NCI-H510A (cell line): ENCODE results near the gene RASGRF2.
"Not testable (repeated sequence)": the region's sequence is repeated elsewhere in the genome, so short reads cannot be mapped to it uniquely, and the experiment has no call there.

Source experiments
- DNase-seq: peaks from one replicate; lab custom pipeline; 2025; lab: John Stamatoyannopoulos, UW

The RASGRF2 gene

DNA sequence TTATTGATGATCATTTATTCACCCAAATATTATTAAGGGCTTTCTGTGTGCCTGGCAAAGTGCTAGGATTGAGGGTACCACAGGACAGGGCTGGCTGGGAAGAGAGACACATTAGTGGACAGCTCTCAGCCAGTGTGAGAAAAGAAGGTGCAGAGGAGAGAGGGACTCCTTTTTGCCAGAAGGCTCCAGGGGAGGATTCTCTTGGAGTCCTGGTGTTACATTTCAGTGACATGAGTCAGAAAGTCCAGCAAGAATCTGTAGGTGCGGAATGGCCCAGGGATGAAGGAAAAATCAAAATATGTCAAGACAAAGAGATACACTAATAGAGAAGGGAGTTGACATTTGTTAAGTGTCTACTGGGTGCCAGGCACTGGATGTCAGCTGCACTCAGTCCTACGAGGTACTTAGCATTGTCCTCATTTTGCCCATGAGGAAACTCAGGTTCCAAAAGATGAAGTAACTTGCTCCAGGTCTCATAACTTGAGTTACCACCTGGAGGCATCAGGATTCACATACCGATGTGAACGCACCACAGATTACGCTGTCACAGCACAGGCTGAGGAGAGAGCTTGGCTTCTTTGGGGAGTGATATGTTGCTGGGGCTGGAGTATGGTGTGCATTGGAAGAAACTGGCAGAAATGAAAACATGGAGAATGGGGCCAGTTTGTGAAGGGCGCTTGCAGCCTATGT, 60.5 kb downstream of the RASGRF2 start:
- no peak for DNase-seq

DNA sequence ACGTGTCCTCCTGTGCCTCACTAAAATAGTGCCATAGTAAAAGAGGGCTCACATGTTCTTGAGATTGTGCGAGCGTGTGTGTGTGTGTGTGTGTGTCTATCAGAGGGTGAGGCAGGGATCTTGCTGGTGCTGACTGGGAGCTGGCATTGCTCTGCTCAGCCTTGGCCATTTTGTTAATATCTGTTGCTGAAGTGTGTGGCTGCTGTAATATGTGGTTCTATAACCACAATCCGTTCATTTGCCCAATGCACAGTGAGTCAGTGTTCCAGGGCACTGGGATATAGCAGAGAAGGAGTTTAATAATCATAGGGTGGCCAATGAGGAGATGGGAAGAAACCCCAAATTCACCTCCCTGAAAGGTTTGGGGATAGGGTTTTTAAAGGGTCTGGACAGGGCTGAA, 61.3 kb downstream of the RASGRF2 start:
- no peak for DNase-seq

DNA sequence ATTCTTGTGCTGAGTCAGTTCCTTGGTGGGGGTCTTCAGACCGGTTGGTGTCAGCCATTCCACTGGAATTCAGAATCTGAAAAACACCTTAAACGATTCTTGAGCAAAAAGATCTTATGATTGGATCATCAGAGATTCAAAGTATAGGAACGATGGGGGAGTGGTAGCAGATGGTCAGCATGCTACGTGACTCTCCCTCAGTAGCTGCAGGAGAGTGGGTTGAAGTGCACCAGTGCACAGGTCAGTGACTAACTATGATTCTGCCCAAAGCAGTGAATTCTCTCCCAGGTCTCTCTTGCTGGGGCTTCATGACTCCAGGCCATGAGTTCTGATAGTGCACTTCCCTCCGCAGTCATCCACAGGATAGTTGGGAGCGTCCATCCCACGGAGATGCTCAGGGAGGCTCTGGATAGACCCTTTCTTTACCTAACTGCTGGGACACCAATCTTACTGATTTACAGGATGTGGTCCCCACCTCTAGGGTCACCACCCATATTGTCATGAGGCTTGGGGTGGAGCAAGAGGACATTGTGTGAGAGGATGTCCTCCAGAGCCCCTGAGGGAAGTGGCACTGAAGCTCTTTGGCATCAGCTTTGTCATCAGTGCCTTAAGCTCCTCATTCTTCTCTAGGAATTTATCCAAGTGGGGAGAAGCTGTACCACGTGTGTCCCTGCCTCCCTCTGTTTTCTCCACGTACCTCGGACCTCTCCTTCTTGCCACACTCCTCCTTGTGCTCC, 62.0 kb downstream of the RASGRF2 start:
- DNase-seq: no peak

DNA sequence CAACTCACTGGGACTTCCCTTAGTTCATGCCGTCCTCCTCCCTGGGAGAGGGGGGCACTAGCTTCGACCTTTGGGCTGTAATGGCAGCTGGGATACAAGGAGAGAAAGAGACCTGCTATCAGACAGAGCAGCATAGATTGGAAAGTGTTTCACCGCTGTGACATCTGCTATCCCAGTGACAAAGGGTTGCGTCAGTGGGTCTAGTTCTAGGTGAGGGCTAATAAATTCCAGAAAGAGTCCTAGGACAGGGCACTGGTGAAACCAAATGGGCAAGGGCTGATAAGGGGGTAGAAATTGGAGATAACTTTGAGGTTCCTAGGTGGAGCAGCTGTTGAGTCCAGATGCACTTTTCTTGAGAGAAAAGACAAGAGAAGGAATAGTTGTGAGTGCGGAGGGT, 62.5 kb downstream of the RASGRF2 start:
- no peak for DNase-seq

DNA sequence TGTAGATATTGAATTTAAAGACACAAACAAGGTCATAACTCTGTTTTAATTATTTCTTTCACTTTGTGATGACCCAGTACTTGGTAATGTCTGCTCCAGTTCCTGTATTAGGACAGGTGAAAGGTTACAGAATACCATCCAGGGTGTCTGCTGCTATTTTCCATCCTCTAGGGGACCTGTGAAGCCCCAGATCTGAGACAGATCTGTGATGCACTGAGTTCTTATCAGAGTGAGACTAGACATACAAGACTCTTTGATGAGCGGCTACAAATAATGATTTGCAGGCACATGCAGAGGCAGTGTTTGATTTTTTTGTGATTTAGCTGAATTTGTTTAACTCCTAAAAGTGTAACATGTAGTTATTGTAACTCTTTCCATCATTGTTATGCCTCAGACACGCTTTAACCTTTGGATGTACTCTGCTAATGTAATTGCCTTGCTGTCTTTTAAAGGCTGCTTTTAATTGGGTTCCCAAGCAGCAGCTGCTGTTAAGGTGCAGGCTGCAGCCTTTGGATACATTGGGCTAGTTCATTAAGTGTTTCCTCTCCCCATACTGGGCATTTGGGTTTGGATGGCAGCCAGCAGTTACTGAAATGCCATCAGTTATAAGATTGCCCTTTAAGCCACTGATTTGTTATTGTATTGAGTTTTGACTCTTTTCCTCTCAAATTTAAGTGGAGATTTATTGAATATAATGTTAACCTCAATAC, 63.3 kb downstream of the RASGRF2 start:
- DNase-seq: no peak

DNA sequence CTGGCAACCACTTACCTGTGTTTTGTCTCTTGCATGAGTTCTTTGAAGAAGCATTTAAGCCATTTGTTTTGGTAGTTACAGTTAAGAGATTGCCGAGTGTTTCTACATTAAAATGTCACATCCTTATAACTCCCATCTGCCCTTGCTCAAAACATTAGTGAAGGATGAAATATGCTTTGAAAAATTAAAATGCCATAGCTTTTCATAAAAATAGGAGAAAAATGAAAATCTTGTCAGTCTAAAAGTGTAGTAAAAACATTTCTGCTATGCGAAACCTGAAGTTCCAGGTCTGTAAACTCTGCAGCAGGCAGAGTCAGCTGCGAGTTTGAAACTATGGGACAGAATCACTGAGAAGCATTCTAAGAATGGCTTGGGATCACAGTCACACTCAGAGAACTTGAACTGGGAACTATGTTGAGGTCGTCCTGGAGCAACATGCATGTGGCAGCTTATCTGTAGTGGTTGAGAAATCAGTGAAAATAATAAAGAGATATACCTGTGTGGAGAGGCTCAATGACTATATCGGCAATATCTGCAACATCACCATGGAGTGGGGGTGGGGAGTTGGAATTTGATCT, 67.4 kb downstream of the RASGRF2 start:
- no peak for DNase-seq

DNA sequence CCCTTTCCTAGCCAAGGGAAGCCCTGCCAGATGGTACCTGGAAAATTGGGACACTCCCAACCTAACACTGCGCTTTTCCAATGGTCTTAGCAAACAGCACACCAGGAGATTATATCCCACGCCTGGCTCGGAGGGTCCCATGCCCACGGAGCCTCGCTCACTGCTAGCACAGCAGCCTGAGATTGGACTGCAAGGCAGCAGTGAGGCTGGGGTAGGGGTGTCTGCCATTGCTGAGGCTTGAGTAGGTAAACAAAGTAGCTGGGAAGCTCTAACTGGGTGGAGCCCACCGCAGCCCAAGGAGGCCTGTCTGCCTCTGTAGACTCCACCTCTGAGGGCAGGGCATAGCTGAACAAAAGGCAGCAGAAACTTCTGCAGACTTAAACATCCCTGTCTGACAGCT, 68.7 kb downstream of the RASGRF2 start:
- DNase-seq: not testable (repeated sequence)

DNA sequence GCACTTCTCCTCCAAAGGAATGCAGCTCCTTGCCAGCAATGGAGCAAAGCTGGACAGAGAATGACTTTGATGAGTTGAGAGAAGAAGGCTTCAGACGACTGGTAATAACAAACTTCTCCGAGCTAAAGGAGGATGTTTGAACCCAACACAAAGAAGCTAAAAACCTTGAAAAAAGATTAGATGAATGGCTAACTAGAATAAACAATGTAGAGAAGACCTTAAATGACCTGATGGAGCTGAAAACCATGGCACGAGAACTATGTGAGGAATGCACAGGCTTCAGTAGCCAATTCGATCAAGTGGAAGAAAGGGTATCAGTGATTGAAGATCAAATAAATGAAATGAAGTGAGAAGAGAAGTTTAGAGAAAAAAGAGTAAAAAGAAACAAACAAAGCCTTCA, 69.6 kb downstream of the RASGRF2 start:
- DNase-seq: not testable (repeated sequence)

DNA sequence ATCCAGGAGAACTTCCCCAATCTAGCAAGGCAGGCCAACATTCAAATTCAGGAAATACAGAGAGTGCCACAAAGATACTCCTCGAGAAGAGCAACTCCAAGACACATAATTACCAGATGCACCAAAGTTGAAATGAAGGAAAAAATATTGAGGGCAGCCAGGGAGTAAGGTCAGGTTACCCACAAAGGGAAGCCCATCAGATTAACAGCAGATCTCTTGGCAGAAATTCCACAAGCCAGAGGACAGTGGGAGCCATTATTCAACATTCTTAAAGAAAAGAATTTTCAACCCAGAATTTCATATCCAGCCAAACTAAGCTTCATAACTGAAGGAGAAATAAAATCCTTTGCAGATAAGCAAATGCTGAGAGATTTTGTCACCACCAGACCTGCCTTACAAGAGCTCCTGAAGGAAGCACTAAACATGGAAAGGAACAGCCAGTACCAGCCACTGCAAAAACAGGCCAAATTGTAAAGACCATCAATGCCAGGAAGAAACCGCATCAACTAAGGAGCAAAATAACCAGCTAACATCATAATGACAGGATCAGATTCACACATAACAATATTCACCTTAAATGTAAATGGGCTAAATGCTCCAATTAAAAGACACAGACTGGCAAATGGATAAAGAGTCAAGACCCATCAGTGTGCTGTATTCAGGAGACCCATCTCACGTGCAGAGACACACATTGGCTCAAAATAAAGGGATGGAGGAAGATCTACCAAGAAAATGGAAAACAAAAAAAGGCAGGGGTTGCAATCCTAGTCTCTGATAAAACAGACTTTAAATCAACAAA, 70.3 kb downstream of the RASGRF2 start:
- not testable (repeated sequence) for DNase-seq

DNA sequence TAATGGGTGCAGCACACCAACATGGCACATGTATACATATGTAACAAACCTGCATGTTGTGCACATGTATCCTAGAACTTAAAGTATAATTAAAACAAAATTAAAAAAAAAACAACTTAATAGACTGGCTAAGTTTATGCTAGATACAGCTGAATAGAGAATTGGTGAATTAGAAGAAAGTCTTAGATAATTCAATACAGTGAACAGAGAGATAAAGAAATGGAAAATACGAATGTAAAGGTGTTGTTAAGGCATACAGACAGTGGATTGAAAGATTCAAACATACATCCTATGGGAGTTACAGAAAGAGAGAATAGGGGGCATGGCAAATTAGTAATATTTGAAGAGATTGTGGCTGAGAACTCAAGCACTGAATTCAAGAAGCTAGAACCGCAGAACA, 75.4 kb downstream of the RASGRF2 start:
- no peak for DNase-seq

DNA sequence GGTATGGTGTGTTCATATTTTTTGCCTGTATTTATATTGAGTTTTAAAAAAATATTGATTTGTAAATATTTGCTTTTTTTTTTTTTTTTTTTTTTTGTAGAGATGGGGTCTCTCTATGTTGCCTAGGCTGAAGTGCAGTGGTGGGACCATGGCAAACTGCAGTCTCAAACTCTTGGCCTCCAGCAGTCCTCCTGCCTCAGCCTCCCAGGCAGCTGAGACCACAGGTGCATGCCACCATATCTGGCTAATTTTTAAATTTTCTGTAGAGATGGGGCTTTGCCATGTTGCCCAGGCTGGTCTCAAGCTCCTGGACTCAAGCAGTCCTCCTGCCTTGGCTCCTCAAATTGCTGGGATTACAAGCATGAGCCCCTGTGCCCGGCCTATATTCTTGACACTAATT, 78.3 kb downstream of the RASGRF2 start:
- DNase-seq: no peak

DNA sequence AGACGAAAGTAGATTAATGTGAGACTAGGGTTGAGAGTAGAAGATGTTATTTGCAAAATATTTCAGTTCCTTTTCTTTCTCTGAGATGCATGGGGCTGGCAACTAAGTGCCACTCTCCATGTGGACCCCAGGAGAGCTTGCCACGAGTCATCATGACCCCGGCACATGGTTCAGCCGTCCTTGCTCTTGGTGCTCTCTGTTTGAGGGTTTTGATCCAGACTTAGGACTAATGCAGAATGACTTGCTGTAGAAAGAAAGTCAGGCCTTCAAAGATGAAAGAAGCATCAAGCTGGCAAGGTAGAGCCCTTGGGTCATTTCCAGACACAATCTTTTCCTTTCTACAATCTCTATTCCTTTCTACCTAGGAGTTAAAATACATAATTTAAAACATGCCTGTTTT, 84.7 kb downstream of the RASGRF2 start:
- no peak for DNase-seq

DNA sequence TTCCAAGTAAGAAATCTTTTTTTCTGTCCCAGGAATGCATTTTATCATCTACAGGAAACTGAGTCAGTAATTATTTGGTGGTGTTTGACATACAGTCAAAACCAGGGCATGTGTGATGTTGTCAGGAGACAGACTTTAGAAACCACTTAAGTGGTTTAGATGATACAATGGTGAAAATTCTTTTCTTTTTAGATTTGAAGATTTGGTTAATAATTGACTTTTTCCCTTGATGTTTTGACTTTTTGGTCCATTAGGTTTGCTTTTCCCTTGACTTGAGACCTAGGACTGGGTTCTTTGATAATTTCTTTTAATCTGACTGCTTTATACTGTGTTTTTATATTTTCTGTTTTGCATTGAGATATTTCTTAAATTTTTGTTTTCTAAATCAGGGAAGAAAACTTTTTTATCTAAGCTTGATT, 85.2 kb downstream of the RASGRF2 start:
- no peak for DNase-seq

DNA sequence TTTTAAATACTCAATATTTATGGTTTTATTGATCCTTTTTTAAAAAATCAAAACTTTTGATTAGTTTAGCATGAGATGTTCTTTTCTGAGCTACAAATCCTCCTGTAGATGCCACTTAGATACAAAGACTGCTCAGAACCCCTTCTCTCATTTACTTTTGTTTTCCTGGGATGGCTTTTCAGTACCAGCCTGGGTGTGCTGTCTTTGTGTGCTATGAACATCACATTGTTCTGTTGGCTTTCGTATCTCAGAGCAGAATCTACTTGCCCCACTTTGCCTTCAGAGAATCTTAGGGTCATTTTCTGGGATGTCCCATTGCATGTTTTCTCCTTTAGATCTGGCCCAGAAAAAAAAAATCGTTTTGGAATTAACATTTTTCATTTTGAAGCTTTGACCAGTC, 85.9 kb downstream of the RASGRF2 start:
- no peak for DNase-seq

DNA sequence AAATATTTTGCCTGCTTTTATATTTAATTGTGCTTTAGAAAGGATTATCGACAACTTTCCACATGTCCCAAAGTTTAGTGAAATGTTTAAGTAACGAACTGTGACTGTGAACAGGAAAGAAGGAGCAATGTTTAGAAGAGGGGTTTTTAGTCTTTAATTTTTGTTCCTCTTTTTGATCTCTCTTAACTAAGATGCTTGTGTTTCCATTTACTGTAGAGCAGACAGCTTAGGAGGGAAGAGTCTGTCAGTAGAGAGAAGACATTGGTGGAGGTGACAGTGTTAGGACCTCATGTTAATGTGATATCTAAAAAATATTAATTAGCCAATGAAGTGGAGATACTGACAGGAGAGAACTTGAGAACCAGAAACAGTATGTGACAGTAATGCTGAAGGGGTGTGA, 92.2 kb downstream of the RASGRF2 start:
- DNase-seq: no peak

DNA sequence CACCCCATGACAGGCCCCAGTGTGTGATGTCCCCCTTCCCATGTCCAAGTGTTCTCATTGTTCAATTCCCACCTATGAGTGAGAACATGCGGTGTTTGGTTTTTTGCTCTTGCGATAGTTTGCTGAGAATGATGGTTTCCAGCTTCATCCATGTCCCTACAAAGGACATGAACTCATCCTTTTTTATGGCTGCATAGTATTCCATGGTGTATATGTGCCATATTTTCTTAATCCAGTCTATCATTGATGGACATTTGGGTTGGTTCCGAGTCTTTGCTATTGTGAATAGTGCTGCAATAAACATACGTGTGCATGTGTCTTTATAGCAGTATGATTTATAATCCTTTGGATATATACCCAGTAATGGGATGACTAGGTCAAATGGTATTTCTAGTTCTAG, 93.1 kb downstream of the RASGRF2 start:
- DNase-seq: not testable (repeated sequence)

DNA sequence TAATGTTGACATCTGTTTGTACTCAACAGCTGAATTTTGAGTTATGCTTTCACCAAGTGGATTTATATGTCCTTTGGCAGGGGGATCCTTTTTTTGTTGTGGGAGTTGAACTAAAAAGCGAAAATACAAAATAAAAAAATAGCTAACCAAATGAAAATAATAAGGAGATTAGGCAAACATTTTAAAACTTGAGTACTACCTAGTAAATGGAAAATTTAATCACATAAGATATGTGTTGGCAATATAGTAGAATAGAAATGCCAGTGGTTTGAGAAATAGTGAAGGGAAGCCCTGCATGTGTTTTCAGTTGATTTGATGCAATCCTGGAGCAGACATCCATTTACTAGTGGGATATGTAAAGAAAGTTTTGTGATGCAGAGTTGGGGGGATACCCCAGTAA, 98.0 kb downstream of the RASGRF2 start:
- DNase-seq: no peak

DNA sequence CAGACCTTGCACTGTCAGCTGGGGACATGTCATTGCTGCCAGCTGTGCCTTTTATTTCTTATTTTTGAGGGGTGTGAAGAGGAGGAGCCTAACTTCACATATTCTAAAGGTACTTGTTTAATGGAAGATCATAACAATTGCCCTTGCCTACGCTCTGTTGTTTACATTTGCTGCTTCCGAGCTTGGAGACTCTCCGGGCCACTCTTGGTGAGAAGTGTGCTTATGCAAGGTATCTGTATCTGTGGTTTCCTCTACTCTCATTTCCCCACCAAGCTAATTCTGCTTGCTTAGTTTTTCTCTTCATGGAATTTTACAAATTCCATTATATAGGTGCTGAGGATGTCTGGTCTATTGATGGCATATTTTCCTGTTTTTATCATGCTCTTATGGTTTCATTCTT, 105.3 kb downstream of the RASGRF2 start:
- peak; percentile 1 for DNase-seq

DNA sequence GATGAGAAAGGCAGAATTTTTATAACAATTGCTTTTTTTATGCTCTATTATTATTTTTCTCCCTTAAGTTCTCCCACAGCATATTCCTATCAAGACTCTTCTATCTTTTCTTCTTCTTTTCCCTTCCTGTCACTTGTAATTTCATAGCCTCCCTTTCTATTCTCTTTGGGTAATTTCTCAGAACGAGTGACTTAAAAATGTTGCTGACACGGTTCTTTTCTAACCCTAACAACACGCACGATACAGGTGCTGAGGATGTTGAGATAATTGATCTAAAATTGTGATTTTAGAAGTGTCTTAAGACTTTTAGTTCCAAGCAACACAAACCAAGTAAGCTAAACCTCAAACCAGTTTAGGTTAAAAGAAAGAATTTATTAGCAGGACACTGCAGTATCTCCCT, 105.9 kb downstream of the RASGRF2 start:
- no peak for DNase-seq

DNA sequence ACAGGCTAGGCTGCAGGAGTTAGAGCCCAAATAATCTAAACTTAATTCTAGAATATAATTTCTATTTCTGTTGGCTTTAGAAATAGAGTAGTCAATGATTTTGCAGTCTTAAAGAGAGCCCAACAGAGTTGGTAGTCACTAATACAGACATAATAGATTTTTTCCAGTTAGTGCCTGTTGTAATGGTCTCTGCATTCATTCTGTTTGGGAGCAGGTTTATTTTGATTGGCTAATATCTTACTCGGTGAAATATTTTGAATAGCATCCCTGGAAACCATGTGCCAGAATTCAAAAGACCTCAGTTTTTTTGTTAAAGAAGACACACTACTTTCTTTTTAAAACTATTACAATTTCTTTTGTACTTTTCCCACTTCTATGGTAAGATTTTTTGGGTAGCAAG, 107.2 kb downstream of the RASGRF2 start:
- no peak for DNase-seq

DNA sequence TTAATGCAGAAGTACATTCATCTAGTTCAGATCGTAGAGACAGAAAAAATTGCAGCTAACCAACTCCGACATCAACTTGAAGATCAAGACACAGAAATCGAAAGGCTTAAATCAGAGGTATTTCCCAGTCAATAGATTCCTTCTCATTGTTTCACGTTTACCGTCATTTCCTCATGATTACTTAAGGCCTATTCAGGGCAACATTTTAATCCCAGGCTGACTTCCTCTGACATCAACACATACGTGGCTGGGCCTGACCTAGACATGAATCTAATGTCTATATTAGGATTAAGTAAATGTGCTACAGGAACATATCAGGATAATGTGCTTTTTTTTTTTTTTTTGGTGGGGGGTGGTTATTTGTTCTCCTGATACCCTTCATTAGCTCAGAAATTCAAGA, 107.9 kb downstream of the RASGRF2 start:
- no peak for DNase-seq

DNA sequence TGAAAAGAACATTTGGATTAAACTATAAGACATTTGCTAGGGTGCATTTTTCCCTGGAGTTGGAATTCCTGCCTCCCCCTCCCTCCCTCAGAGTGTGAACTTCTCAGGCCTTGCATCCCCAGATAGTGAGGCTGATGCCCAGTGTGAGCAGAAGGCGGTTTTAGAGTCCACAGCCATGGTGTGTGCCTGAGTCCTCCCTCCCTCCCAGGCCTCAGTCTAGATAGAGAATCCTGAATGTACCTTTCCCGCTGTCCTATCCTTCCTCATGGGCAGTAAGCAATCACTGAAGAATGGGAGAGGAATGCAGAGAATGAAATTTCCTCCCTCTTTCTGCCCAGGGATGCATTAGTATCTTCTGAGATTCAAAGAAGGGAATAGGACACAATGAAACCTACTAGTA, 108.5 kb downstream of the RASGRF2 start:
- DNase-seq: no peak
